DOHH2 (cell line): Measurements from ENCODE around the gene DNAJC2.
"Not testable (repeated sequence)": the region's sequence is repeated elsewhere in the genome, so short reads cannot be mapped to it uniquely, and the experiment has no call there.

Source experiments
- H3F3A ChIP-seq: fragments of 200-600 bp; sonication (generic), shearing (Covaris generic); 2 replicates; pipeline ENCODE4 v1.6.0; 2016; ENCODE audit warnings: antibody characterized with exemption, mild to moderate bottlenecking; ENCODE audit not compliant: control insufficient read depth, insufficient read depth
- H3K27ac ChIP-seq: fragments of 200-600 bp; sonication (generic); 2 replicates; pipeline ENCODE4 v1.5.1; 2014; ENCODE audit warnings: low read depth, mild to moderate bottlenecking, low read length, moderate library complexity
- H3K27me3 ChIP-seq: fragments of 200-600 bp; sonication (generic); 2 replicates; pipeline ENCODE4 v1.6.1; 2014; ENCODE audit warnings: mild to moderate bottlenecking, low read length, mixed read lengths; ENCODE audit not compliant: control insufficient read depth
- H3K36me3 ChIP-seq: fragments of 200-600 bp; sonication (generic); 2 replicates; pipeline ENCODE4 v1.6.1; 2014; ENCODE audit warnings: mild to moderate bottlenecking, low read length, moderate library complexity, mixed read lengths; ENCODE audit not compliant: control insufficient read depth
- H3K4me1 ChIP-seq: fragments of 200-600 bp; sonication (generic); 2 replicates; pipeline ENCODE4 v1.6.1; 2014; ENCODE audit warnings: mild to moderate bottlenecking, low read length, mixed read lengths; ENCODE audit not compliant: control insufficient read depth
- H3K4me2 ChIP-seq: fragments of 200-600 bp; sonication (generic); 2 replicates; pipeline ENCODE4 v1.6.0; 2014; ENCODE audit warnings: mild to moderate bottlenecking, low read length, moderate library complexity
- H3K4me3 ChIP-seq: fragments of 200-600 bp; sonication (generic); 2 replicates; pipeline ENCODE4 v1.5.1; 2014; ENCODE audit warnings: mild to moderate bottlenecking, low read length, mixed read lengths
- H3K79me2 ChIP-seq: fragments of 200-600 bp; sonication (generic); 2 replicates; pipeline ENCODE4 v1.6.1; 2014; ENCODE audit warnings: mild to moderate bottlenecking, low read length, mixed read lengths; ENCODE audit not compliant: control insufficient read depth
- H3K9me2 ChIP-seq: fragments of 200-600 bp; sonication (generic); replicated peaks from 2 replicates; pipeline ENCODE4 v1.6.1; 2014; ENCODE audit warnings: mild to moderate bottlenecking, low read length, mixed read lengths; ENCODE audit not compliant: control insufficient read depth
- H3K9me3 ChIP-seq: fragments of 200-600 bp; sonication (generic); 2 replicates; pipeline ENCODE4 v1.6.1; 2014; ENCODE audit warnings: antibody characterized with exemption, low read length, mixed read lengths; ENCODE audit not compliant: control insufficient read depth, insufficient read depth
- H4K20me1 ChIP-seq: fragments of 200-600 bp; sonication (generic); 2 replicates; pipeline ENCODE4 v1.6.0; 2014; ENCODE audit warnings: low read depth, mild to moderate bottlenecking, antibody characterized with exemption, low read length, moderate library complexity; ENCODE audit not compliant: control insufficient read depth, insufficient read depth
- CTCF ChIP-seq: fragments of 200-600 bp; sonication (generic); IDR thresholded peaks from one replicate; pipeline ENCODE4 v1.5.1; 2014; ENCODE audit warnings: antibody characterized with exemption, mild to moderate bottlenecking, low read depth, low read length; ENCODE audit not compliant: poor library complexity, severe bottlenecking
- EZH2phosphoT487 ChIP-seq: fragments of 200-600 bp; sonication (generic); IDR thresholded peaks from 2 replicates; pipeline ENCODE4 v1.6.1; 2017; ENCODE audit warnings: borderline replicate concordance, mild to moderate bottlenecking, antibody characterized with exemption, low read length, moderate library complexity, mixed read lengths

The DNAJC2 gene

GRCh38 chr7:103293526-103293925, 51.0 kb downstream of the DNAJC2 start:
- H3K27ac ChIP-seq, result no peak overlapping the region
- peaks cover 15% of the 10 kb centered on the region for H3K4me1 ChIP-seq
- no peaks in the 10 kb centered on the region; the same call in 1 of the 2 replicates for H3F3A ChIP-seq
- no peaks in the 10 kb centered on the region for H3K9me3 ChIP-seq
- peaks cover 11% of the 10 kb centered on the region for H3K36me3 ChIP-seq
- H3K4me3 ChIP-seq, result no peak overlapping the region
- H3K4me2 ChIP-seq, result no peak overlapping the region
- H3K9me2 ChIP-seq, result no peaks in the 10 kb centered on the region
- peaks cover 13% of the 10 kb centered on the region for H3K79me2 ChIP-seq
- no peak for TF ChIP-seq CTCF
- TF ChIP-seq EZH2phosphoT487, result no peak
- no peaks in the 10 kb centered on the region for H3K27me3 ChIP-seq
- H4K20me1 ChIP-seq, result no peaks in the 10 kb centered on the region

GRCh38 chr7:103292122-103292521, 52.4 kb downstream of the DNAJC2 start:
- Histone ChIP-seq H3K27me3 (no peaks in the 10 kb centered on the region), H3F3A (no peaks in the 10 kb centered on the region; the same call in 1 of the 2 replicates), H3K4me1 (peaks cover 11% of the 10 kb centered on the region), H3K79me2 (no peaks in the 10 kb centered on the region), H3K4me2 (no peak overlapping the region), H3K27ac (no peak overlapping the region), H4K20me1 (no peaks in the 10 kb centered on the region), H3K9me2 (no peaks in the 10 kb centered on the region), H3K4me3 (no peak overlapping the region), H3K36me3 (no peaks in the 10 kb centered on the region), H3K9me3 (no peaks in the 10 kb centered on the region)
- no peak for TF ChIP-seq EZH2phosphoT487
- no peak for TF ChIP-seq CTCF

- H4K20me1 ChIP-seq, result not testable (repeated sequence)
Measured at GRCh38 chr7:103282802-103283427, 61.7 kb downstream of the DNAJC2 start.

GRCh38 chr7:103280803-103281155, 63.8 kb downstream of the DNAJC2 start:
- H3F3A ChIP-seq, H3K9me2 ChIP-seq, H4K20me1 ChIP-seq, H3K9me3 ChIP-seq, H3K27me3 ChIP-seq: not testable (repeated sequence)
- Histone ChIP-seq H3K4me2 (peak overlapping the region; percentile 92), H3K4me3 (peak overlapping the region; percentile 90), H3K79me2 (peaks cover 34% of the 10 kb centered on the region), H3K36me3 (peaks cover 24% of the 10 kb centered on the region), H3K4me1 (peaks cover 43% of the 10 kb centered on the region), H3K27ac (peak overlapping the region; percentile 58)

More at GRCh38 chr7:103282802-103283427, 61.7 kb downstream of the DNAJC2 start:
- H3K9me2 ChIP-seq, H3F3A ChIP-seq, H3K36me3 ChIP-seq, H3K4me3 ChIP-seq, H3K9me3 ChIP-seq, H3K27me3 ChIP-seq, H3K27ac ChIP-seq, H3K4me2 ChIP-seq: not testable (repeated sequence)
- Histone ChIP-seq H3K79me2 (peaks cover 20% of the 10 kb centered on the region), H3K4me1 (peaks cover 34% of the 10 kb centered on the region)

GRCh38 chr7:103279963-103280802, 64.4 kb downstream of the DNAJC2 start:
- H4K20me1 ChIP-seq, H3K9me3 ChIP-seq, H3F3A ChIP-seq, H3K27me3 ChIP-seq, H3K9me2 ChIP-seq: not testable (repeated sequence)
- Histone ChIP-seq H3K79me2 (peaks cover 38% of the 10 kb centered on the region), H3K4me1 (peaks cover 40% of the 10 kb centered on the region), H3K36me3 (peaks cover 29% of the 10 kb centered on the region), H3K27ac (peak overlapping the region; percentile 76), H3K4me3 (peak overlapping the region; percentile 90), H3K4me2 (peak overlapping the region; percentile 92)

GRCh38 chr7:103279636-103279962, 65.0 kb downstream of the DNAJC2 start:
- Histone ChIP-seq H3K4me3 (peak overlapping the region; percentile 90), H3K27ac (peak overlapping the region; percentile 76), H3K4me1 (peaks cover 35% of the 10 kb centered on the region), H3K36me3 (peaks cover 33% of the 10 kb centered on the region), H3K79me2 (peaks cover 38% of the 10 kb centered on the region), H3K4me2 (peak overlapping the region; percentile 92)
- H4K20me1 ChIP-seq, H3K9me2 ChIP-seq, H3K9me3 ChIP-seq, H3K27me3 ChIP-seq, H3F3A ChIP-seq: not testable (repeated sequence)
